Body of pancreas (tissue), 4 donors: ENCODE results near the gene LDLRAD4. TPM values are rescaled to one million over a fixed set of nuclear protein-coding genes. Genes with fewer than 3 reads are reported as not detected.

Experiments used
- ATAC-seq: fragments of 150-250 bp; one replicate; pipeline ENCODE4 v1.9.1; 2016
- DNase-seq, 4 donors: peaks; one replicate each; pipeline ENCODE4 v3.0.0-alpha.2; 2019
- H3K27ac ChIP-seq, 4 donors: fragments of 200-600 bp; sonication (generic); 1 replicate in 3 of 4; 2 replicates in 1 of 4; pipeline versions ENCODE4 v1.5.1 to v1.6.1; 2016 to 2019; ENCODE audit warnings: mild to moderate bottlenecking in 1 of 4, mixed read lengths in 1 of 4, moderate library complexity in 1 of 4
- H3K27me3 ChIP-seq, 2 donors: fragments of 200-600 bp; sonication (generic); one replicate each; pipeline ENCODE4 v1.6.0; 2016; ENCODE audit warnings: mild to moderate bottlenecking in 1 of 2
- H3K36me3 ChIP-seq, 2 donors: fragments of 200-600 bp; sonication (generic); replicated peaks in 1 of 2; 2 replicates each; pipeline ENCODE4 v1.5.1; 2016; ENCODE audit warnings: low read depth in 2 of 2; ENCODE audit not compliant: insufficient read depth in 1 of 2
- H3K4me1 ChIP-seq: fragments of 200-600 bp; sonication (generic); one replicate; pipeline ENCODE4 v1.6.0; 2016
- H3K4me3 ChIP-seq, 2 donors: fragments of 200-600 bp; sonication (generic); 1 replicate in 1 of 2; 2 replicates in 1 of 2; pipeline ENCODE4 v1.5.1; 2016 to 2019
- H3K9me3 ChIP-seq, 3 donors: fragments of 200-600 bp; sonication (generic); 1 replicate in 2 of 3; 2 replicates in 1 of 3; pipeline ENCODE4 v1.5.1; 2016
- POLR2A ChIP-seq, 3 donors: fragments of 450-650 bp; IDR thresholded peaks; one replicate each; pipeline ENCODE4 v1.6.1; 2016; ENCODE audit warnings: antibody characterized with exemption in 3 of 3, mild to moderate bottlenecking in 2 of 3
- WGBS, 2 donors: methylation state at CpG; one replicate each; pipeline ENCODE4 v1.1.5; 2017; 5-methylcytosine and 5-hydroxymethylcytosine counted together
- intact Hi-C: fragments of 100-400 bp; cut with DNase I; formaldehyde crosslinking; loops from one replicate; pipeline ENCODE4 v1.15.1; 2023
- total RNA-seq, 2 donors: library from RNA; depleted of rRNA; stranded (reverse); fragments of >200 nt; gene quantifications; one replicate each; pipeline ENCODE4 v1.1.0, GENCODE V29; 2016
- TF ChIP-seq, protein P1 (sequence below), 7 experiments: fragments of 450-650 bp in 4 of 7; fragments of 200-600 bp in 3 of 7; sonication (generic) in 3 of 7; IDR thresholded peaks; one replicate each; pipeline ENCODE4 v1.5.1; 2016 to 2019; ENCODE audit warnings: antibody characterized with exemption in 7 of 7

The LDLRAD4 gene
- total RNA-seq, 2 donors from 2014 or later, result 8.6 to 35.9 TPM

GRCh38 chr18:13597068-13597467, 378.5 kb downstream of the LDLRAD4 start:
- no peak overlapping the region for H3K4me3 ChIP-seq
- peaks cover 0 to 8% (median 0%) of the 10 kb centered on the region in 3 donors for H3K9me3 ChIP-seq
- DNase-seq (no peak), ATAC-seq (no peak)
- no peaks in the 10 kb centered on the region for H3K36me3 ChIP-seq
- TF ChIP-seq POLR2A (IDR thresholded peaks at IDR 0.05), result no peak
- TF ChIP-seq, protein P1, sequence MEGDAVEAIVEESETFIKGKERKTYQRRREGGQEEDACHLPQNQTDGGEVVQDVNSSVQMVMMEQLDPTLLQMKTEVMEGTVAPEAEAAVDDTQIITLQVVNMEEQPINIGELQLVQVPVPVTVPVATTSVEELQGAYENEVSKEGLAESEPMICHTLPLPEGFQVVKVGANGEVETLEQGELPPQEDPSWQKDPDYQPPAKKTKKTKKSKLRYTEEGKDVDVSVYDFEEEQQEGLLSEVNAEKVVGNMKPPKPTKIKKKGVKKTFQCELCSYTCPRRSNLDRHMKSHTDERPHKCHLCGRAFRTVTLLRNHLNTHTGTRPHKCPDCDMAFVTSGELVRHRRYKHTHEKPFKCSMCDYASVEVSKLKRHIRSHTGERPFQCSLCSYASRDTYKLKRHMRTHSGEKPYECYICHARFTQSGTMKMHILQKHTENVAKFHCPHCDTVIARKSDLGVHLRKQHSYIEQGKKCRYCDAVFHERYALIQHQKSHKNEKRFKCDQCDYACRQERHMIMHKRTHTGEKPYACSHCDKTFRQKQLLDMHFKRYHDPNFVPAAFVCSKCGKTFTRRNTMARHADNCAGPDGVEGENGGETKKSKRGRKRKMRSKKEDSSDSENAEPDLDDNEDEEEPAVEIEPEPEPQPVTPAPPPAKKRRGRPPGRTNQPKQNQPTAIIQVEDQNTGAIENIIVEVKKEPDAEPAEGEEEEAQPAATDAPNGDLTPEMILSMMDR (IDR thresholded peaks at IDR 0.05), result no peak
- H3K4me1 ChIP-seq, result no peaks in the 10 kb centered on the region
- no peaks in the 10 kb centered on the region for H3K27me3 ChIP-seq
- no peak overlapping the region for H3K27ac ChIP-seq
- intact Hi-C loops, result no loop called here

- Histone ChIP-seq H3K27ac (no peak overlapping the region), H3K36me3 (no peaks in the 10 kb centered on the region), H3K9me3 (peaks cover 0 to 8% (median 0%) of the 10 kb centered on the region in 3 donors), H3K27me3 (no peaks in the 10 kb centered on the region), H3K4me1 (no peaks in the 10 kb centered on the region), H3K4me3 (no peak overlapping the region)
- intact Hi-C loops, result no loop called here
- TF ChIP-seq POLR2A (IDR thresholded peaks at IDR 0.05), result no peak
- TF ChIP-seq, protein P1 (IDR thresholded peaks at IDR 0.05), result no peak
- DNase-seq (no peak), ATAC-seq (no peak)
- 92 to 100% methylated on average over 2 of the region's 2 CpGs for WGBS, 2 donors
These were observed 380.0 kb downstream of the LDLRAD4 start for GRCh38 chr18:13598591-13598990.

DNA sequence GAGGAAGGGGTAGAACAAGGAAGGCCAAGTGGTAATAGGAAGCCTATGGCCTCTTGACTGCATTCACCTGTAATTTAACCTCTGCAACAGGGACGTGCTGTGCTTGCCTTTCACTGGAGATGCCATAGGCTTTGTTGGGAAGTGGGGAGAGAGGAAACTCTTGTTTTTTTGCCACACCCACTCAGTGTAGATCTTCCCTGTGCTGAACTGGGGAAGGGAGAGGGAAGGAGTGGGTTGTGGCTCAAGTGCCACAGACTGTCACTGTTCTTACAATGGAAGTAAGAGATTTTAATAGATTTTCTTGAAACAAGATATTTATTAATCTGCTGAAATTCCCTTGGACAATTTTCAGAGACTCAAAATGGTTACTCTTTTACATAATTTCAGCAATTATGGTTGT, 380.5 kb downstream of the LDLRAD4 start:
- WGBS, 2 donors, result 79% methylated on average over 1 of the region's 1 CpG
- no peaks in the 10 kb centered on the region for H3K4me1 ChIP-seq
- no peak overlapping the region for H3K27ac ChIP-seq
- peaks cover 0 to 8% (median 0%) of the 10 kb centered on the region in 3 donors for H3K9me3 ChIP-seq
- no peaks in the 10 kb centered on the region for H3K27me3 ChIP-seq
- DNase-seq (no peak), ATAC-seq (no peak)
- TF ChIP-seq POLR2A (IDR thresholded peaks at IDR 0.05), result no peak
- TF ChIP-seq, protein P1 (IDR thresholded peaks at IDR 0.05), result no peak
- no peaks in the 10 kb centered on the region for H3K36me3 ChIP-seq
- intact Hi-C loops, result no loop called here
- H3K4me3 ChIP-seq, result no peak overlapping the region

- intact Hi-C loops, result no loop called here
- Histone ChIP-seq H3K4me3 (no peak overlapping the region), H3K36me3 (no peaks in the 10 kb centered on the region), H3K9me3 (peaks cover 0 to 1% (median 0%) of the 10 kb centered on the region in 3 donors), H3K4me1 (no peaks in the 10 kb centered on the region), H3K27me3 (no peaks in the 10 kb centered on the region), H3K27ac (no peak overlapping the region)
- ATAC-seq (no peak), DNase-seq (no peak)
- WGBS, 2 donors, result 72 to 89% methylated on average over 14 of the region's 14 CpGs
- no peak for TF ChIP-seq POLR2A (IDR thresholded peaks at IDR 0.05)
- TF ChIP-seq, protein P1 (IDR thresholded peaks at IDR 0.05), result no peak
These were observed 384.9 kb downstream of the LDLRAD4 start for GRCh38 chr18:13603304-13604019.

- ATAC-seq, result no peak
- no peak overlapping the region for H3K4me3 ChIP-seq
- WGBS, 2 donors, result 79 to 82% methylated on average over 6 to 7 of the region's 7 CpGs
These were observed 386.2 kb downstream of the LDLRAD4 start for GRCh38 chr18:13604786-13605185.

More at GRCh38 chr18:13604786-13605185, 386.2 kb downstream of the LDLRAD4 start:
- TF ChIP-seq, protein P1 (IDR thresholded peaks at IDR 0.05), result no peak
- no peak for TF ChIP-seq POLR2A (IDR thresholded peaks at IDR 0.05)
- intact Hi-C loops, result no loop called here
- Histone ChIP-seq H3K4me1 (no peaks in the 10 kb centered on the region), H3K36me3 (no peaks in the 10 kb centered on the region), H3K27me3 (no peaks in the 10 kb centered on the region), H3K9me3 (no peaks in the 10 kb centered on the region), H3K27ac (no peak overlapping the region)
- no peak for DNase-seq
